Neural cell (in vitro differentiated cells): ENCODE measurements around the gene GARIN5A.

Source experiments
- CTCF ChIP-seq: fragments of 450-650 bp; IDR thresholded peaks from 2 replicates; pipeline ENCODE4 v1.5.1; 2014; ENCODE audit warnings: antibody characterized with exemption, mild to moderate bottlenecking, moderate library complexity; ENCODE audit not compliant: poor library complexity, severe bottlenecking
- EZH2 ChIP-seq: fragments of 200-600, 300-800 bp; shearing (Covaris generic), sonication (generic); IDR thresholded peaks from 2 replicates; pipeline ENCODE4 v1.6.1; 2014; ENCODE audit warnings: antibody characterized with exemption, low read length, borderline replicate concordance, mild to moderate bottlenecking; ENCODE audit not compliant: insufficient read depth, poor library complexity, severe bottlenecking

GRCh38 chr19:50467566-50467965, 9.1 kb downstream of the GARIN5A start:
- TF ChIP-seq CTCF (no peak), EZH2 (no peak)
